ENCODE results near the gene MEIOB. TPM values are rescaled to one million over a fixed set of nuclear protein-coding genes. Genes with fewer than 3 reads are reported as not detected.
A peak's percentile ranks its signal among the peaks of the same experiment; 100 is the strongest.

Gene MEIOB
- total RNA-seq, 1 donor from 2014 or later = 3.7 TPM

DNA sequence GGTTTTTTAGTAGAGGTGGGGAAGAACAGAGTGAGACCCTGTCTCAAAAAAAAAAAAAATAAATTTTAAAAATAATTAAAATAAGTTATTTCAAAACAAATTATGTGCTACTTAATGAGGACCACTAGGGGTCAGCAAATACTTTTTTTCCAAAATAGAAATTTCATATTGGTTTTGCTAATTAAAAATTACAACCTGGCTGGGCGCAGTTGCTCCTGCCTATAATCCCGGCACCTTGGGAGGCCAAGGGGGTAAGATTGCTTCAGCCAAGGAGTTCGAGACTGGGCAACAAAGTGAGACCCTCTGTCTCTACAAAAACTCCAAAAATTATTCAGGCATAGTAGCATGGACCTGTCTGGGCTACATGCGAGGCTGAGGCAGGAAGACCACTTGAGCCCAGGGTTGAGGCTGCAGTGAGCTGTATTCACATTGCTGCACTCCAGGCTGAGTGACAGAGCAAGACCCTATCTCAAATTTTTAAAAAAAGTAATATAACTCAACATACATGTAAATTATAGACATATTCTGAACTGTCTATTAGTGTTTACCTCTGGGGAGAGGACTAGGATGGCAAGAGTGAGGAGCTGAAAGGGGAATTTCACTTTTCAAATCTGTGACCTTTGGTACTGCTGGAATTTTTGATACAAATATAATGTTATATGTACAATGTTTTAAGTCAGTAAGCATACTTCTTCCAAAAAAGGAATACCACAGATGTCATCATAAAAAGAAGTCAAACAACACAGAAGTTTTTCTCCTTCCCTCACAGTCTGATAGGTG is 8.1 kb downstream of the MEIOB start:
- Mint-ChIP-seq H3K27me3 (ENCODE audit: insufficient read depth, low read depth) (peaks cover 10% of the 10 kb centered on the region), H3K4me3 (no peak overlapping the region), H3K36me3 (no peaks in the 10 kb centered on the region), H3K4me1 (no peaks in the 10 kb centered on the region), H3K27ac (no peak overlapping the region), H3K9me3 (no peaks in the 10 kb centered on the region)
- no peaks in the 10 kb centered on the region for H3K4me1 ChIP-seq
- H3K4me2 ChIP-seq = no peak overlapping the region
- H3F3A ChIP-seq (ENCODE audit: low read depth) = no peaks in the 10 kb centered on the region
- no peaks in the 10 kb centered on the region for H3K36me3 ChIP-seq
- no peak overlapping the region for H3K9ac ChIP-seq
- no peak overlapping the region for H2AFZ ChIP-seq (replicated peaks)
- peak; percentile 38 for DNase-seq (ENCODE audit: low spot score)
- no peak overlapping the region for H3K27ac ChIP-seq
- no peak overlapping the region for H3K4me3 ChIP-seq
- no peaks in the 10 kb centered on the region for H3K9me3 ChIP-seq (ENCODE audit: low read depth)
- peaks cover 73% of the 10 kb centered on the region for H3K27me3 ChIP-seq
- TF ChIP-seq CTCF (IDR thresholded peaks at IDR 0.05) = peak; percentile 75
- TF ChIP-seq EZH2phosphoT487 (IDR thresholded peaks at IDR 0.05) = no peak
- H3K79me2 ChIP-seq (ENCODE audit: low read depth) = no peaks in the 10 kb centered on the region
- H4K20me1 ChIP-seq (ENCODE audit: low read depth) = no peaks in the 10 kb centered on the region

DNA sequence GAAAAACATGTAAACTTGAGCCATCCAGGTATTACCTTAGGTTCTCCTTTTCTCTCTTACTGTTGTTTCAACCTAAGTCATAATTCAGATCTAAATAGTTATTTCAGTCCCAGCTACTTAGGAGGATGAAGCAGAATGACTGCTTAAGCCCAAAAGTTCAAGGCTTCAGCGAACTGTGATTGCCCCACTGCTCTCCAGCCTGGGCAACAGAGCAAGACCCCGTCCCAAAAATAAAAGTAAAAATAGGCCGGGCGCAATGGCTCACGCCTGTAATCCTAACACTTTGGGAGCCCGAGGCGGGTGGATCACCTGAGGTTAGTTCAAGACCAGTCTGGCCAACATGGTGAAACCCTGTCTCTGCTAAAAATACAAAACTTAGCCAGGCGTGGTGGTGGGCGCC is 9.6 kb downstream of the MEIOB start:
- H3K27me3 Mint-ChIP-seq (ENCODE audit: insufficient read depth, low read depth) = peaks cover 19% of the 10 kb centered on the region
- no peaks in the 10 kb centered on the region for H3K36me3 ChIP-seq
- H2AFZ ChIP-seq (replicated peaks) = no peak overlapping the region
- H3K4me3 Mint-ChIP-seq = no peak overlapping the region
- H3K27me3 ChIP-seq = peaks cover 83% of the 10 kb centered on the region
- no peaks in the 10 kb centered on the region for H3K9me3 ChIP-seq (ENCODE audit: low read depth)
- H3K79me2 ChIP-seq (ENCODE audit: low read depth) = no peaks in the 10 kb centered on the region
- H3F3A ChIP-seq (ENCODE audit: low read depth) = no peaks in the 10 kb centered on the region
- H3K4me3 ChIP-seq = no peak overlapping the region
- no peak for DNase-seq (ENCODE audit: low spot score)
- no peak overlapping the region for H3K4me2 ChIP-seq
- no peaks in the 10 kb centered on the region for H3K9me3 Mint-ChIP-seq
- no peak overlapping the region for H3K9ac ChIP-seq
- H3K27ac ChIP-seq = no peak overlapping the region
- H3K4me1 ChIP-seq = no peaks in the 10 kb centered on the region
- H4K20me1 ChIP-seq (ENCODE audit: low read depth) = no peaks in the 10 kb centered on the region
- H3K4me1 Mint-ChIP-seq = peaks cover 3% of the 10 kb centered on the region
- no peaks in the 10 kb centered on the region for H3K36me3 Mint-ChIP-seq
- TF ChIP-seq CTCF (IDR thresholded peaks at IDR 0.05) (no peak), EZH2phosphoT487 (IDR thresholded peaks at IDR 0.05) (no peak)
- no peak overlapping the region for H3K27ac Mint-ChIP-seq

DNA sequence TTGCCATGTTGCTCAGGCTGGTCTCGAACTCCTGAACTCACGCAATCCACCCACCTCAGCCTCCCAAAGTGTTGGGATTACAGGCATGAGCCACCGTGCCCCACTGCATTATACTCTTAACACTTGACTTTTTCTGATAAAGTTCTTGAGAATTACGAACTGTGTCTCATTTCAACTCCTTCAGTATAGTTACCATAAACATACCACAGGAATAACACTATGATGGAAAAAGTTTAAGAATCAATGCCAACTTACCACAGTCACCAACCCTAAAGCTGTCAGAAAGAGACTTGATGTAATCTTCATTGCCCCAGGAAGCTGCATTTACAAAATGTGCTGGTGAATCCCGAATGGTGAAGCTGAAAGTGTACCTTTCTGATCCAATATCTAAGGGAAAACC is 10.2 kb downstream of the MEIOB start:
- Histone ChIP-seq H3K9ac (no peak overlapping the region), H2AFZ (replicated peaks) (no peak overlapping the region), H3F3A (ENCODE audit: low read depth) (no peaks in the 10 kb centered on the region), H3K9me3 (ENCODE audit: low read depth) (no peaks in the 10 kb centered on the region), H3K27me3 (peaks cover 83% of the 10 kb centered on the region), H3K27ac (no peak overlapping the region), H3K79me2 (ENCODE audit: low read depth) (no peaks in the 10 kb centered on the region), H3K4me1 (no peaks in the 10 kb centered on the region), H3K4me3 (no peak overlapping the region), H3K4me2 (no peak overlapping the region), H4K20me1 (ENCODE audit: low read depth) (no peaks in the 10 kb centered on the region), H3K36me3 (no peaks in the 10 kb centered on the region)
- H3K4me3 Mint-ChIP-seq = no peak overlapping the region
- TF ChIP-seq EZH2 (IDR thresholded peaks at IDR 0.05) (no peak), CTCF (IDR thresholded peaks at IDR 0.05) (no peak), EZH2phosphoT487 (IDR thresholded peaks at IDR 0.05) (no peak)
- no peaks in the 10 kb centered on the region for H3K36me3 Mint-ChIP-seq
- H3K27me3 Mint-ChIP-seq (ENCODE audit: insufficient read depth, low read depth) = peaks cover 23% of the 10 kb centered on the region
- DNase-seq (ENCODE audit: low spot score) = no peak
- no peaks in the 10 kb centered on the region for H3K9me3 Mint-ChIP-seq
- H3K4me1 Mint-ChIP-seq = peaks cover 8% of the 10 kb centered on the region
- no peak overlapping the region for H3K27ac Mint-ChIP-seq
